Bronchial epithelial cell (primary cell): Measurements from ENCODE around the gene GUCY1A2. TPM values are rescaled to one million over a fixed set of nuclear protein-coding genes. Genes with fewer than 3 reads are reported as not detected.
A peak's percentile ranks its signal among the peaks of the same experiment; 100 is the strongest.

ENCODE experiments used
- DNase-seq: peaks from one replicate; pipeline ENCODE4 v3.0.0-alpha.2; 2010; ENCODE audit warnings: low read depth
- FAIRE-seq: peaks from 2 replicates; lab custom pipeline; 2011; peaks lifted over from hg19 to GRCh38; lab: Jason Lieb, UNC
- H3K27me3 ChIP-seq: 2 replicates; pipeline ENCODE4 v1.5.1; 2011; ENCODE audit warnings: low read length; ENCODE audit not compliant: control insufficient read depth, insufficient read depth
- H3K36me3 ChIP-seq: 2 replicates; pipeline ENCODE4 v1.5.1; 2011; ENCODE audit warnings: low read length; ENCODE audit not compliant: control insufficient read depth, insufficient read depth
- H3K4me3 ChIP-seq: 2 replicates; pipeline ENCODE4 v1.5.1; 2011; ENCODE audit warnings: mild to moderate bottlenecking, low read depth, low read length, control low read depth
- CTCF ChIP-seq: IDR thresholded peaks from 2 replicates; pipeline ENCODE4 v1.5.1; 2011; ENCODE audit warnings: mild to moderate bottlenecking, moderate library complexity, low read length, control low read depth, inconsistent platforms; ENCODE audit not compliant: insufficient read depth, severe bottlenecking
- total RNA-seq: library from RNA; depleted of rRNA; stranded (reverse); fragments of >200 nt; gene quantifications from 2 replicates; pipeline ENCODE4 v1.2.1, GENCODE V29; 2014

The GUCY1A2 gene
- total RNA-seq, 1 donor from 2014 or later, result not detected

- Histone ChIP-seq H3K4me3 (no peak overlapping the region), H3K27me3 (no peaks in the 10 kb centered on the region), H3K36me3 (no peaks in the 10 kb centered on the region)
- no peak for FAIRE-seq
- TF ChIP-seq CTCF, result no peak
- no peak for DNase-seq
Observed at GRCh38 chr11:106998116-106998915, 20.0 kb downstream of the GUCY1A2 start.

- DNase-seq (no peak), FAIRE-seq (no peak)
- TF ChIP-seq CTCF, result no peak
- no peaks in the 10 kb centered on the region for H3K27me3 ChIP-seq
- no peak overlapping the region for H3K4me3 ChIP-seq
- H3K36me3 ChIP-seq, result no peaks in the 10 kb centered on the region
Observed at GRCh38 chr11:106997227-106997626, 21.0 kb downstream of the GUCY1A2 start.

GRCh38 chr11:106996691-106997090 lies 21.6 kb downstream of the GUCY1A2 start:
- Histone ChIP-seq H3K4me3 (no peak overlapping the region), H3K27me3 (no peaks in the 10 kb centered on the region), H3K36me3 (no peaks in the 10 kb centered on the region)
- no peak for TF ChIP-seq CTCF
- FAIRE-seq (no peak), DNase-seq (no peak)

GRCh38 chr11:106990331-106990730 lies 27.9 kb downstream of the GUCY1A2 start:
- DNase-seq (no peak), FAIRE-seq (no peak)
- no peaks in the 10 kb centered on the region for H3K36me3 ChIP-seq
- TF ChIP-seq CTCF, result no peak
- no peaks in the 10 kb centered on the region for H3K27me3 ChIP-seq
- H3K4me3 ChIP-seq, result no peak overlapping the region

- TF ChIP-seq CTCF, result no peak
- DNase-seq, result peak; percentile 39
- Histone ChIP-seq H3K27me3 (no peaks in the 10 kb centered on the region), H3K36me3 (no peaks in the 10 kb centered on the region), H3K4me3 (no peak overlapping the region)
- no peak for FAIRE-seq
Observed at GRCh38 chr11:106989078-106989455, 29.2 kb downstream of the GUCY1A2 start.
